ENCODE measurements around the gene EPB41L3.

GRCh38 chr18:5369513-5369912 lies 174.3 kb downstream of the EPB41L3 start:
- no peak for TF ChIP-seq CTCF (IDR thresholded peaks at IDR 0.05)
- no peak for TF ChIP-seq POLR2AphosphoS5 (IDR thresholded peaks at IDR 0.05)
- no peak for TF ChIP-seq POLR2A (IDR thresholded peaks at IDR 0.05)
